Measurements from ENCODE around the gene NUDT16L1. TPM values are rescaled to one million over a fixed set of nuclear protein-coding genes. Genes with fewer than 3 reads are reported as not detected.

NUDT16L1 gene
- total and polyA plus RNA-seq, 2 of the 8 experiments (the other 6 are each of a cell fraction or from before 2014, with no cell fraction given): 34.8 to 77.3 TPM

DNA sequence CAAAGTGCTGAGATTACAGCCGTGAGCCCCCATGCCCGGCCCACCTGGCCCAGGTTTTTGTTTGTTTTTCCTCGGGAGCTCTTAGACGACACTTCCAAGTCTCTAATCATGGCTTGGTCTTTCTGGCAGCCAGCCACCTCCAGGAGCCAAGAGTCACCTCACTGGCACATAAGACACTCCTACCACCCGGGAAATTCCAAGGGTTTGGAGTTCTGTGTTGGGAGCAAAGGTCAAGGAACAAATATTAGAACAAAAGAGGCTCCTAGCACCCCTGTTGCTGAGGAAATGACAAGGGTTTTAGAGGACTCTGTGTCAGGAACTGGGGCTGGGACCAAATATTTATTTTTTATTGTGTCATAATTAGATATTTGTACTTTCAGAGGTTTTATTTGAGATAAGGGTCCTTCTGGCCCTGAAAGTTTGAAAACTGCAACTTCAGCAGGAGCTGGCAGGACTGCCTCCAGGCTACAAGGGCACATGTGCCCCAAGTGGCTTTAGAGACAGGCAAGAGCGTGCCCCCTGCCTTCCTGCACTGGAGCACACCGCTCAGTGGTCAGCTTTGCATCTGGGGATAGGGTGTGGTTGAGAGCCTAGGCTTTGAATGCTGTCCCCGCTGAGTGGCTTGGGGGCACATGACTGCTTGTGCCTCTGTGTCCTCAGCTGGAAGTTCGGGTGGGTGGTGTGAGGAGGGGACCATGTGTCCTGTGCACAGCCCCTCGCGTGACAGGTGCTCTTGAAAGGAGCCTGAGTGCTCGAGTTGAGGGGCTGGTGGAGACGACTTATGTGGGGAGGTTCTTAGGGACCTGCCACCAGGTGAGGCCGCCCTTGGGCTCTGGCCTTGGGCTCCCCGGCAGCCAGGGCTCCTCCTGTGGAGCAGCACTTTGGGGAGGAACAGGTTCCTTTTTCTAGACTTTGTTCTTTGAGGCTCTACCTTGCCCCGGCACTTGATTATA, 39.1 kb upstream of the NUDT16L1 start:
- Histone ChIP-seq H4K8ac (ENCODE audit: extremely low read depth, insufficient read depth, low read length) (no peak overlapping the region), H3K9me3 (ENCODE audit: insufficient read depth in 2 of 2, low read depth in 1 of 2, low read length in 1 of 2) (no peaks in the 10 kb centered on the region), H3K4me2 (ENCODE audit: insufficient read depth in 1 of 2, low read depth in 2 of 2, low read length in 2 of 2) (no peak overlapping the region), H3K23me2 (ENCODE audit: low read depth, low read length) (no peaks in the 10 kb centered on the region), H2BK120ac (replicated peaks; ENCODE audit: low read depth, low read length) (no peak overlapping the region), H3K23ac (ENCODE audit: insufficient read length) (no peak overlapping the region), H4K20me1 (replicated peaks in 1 of 2; ENCODE audit: control insufficient read depth in 1 of 2, insufficient read depth in 2 of 2, low read length in 2 of 2) (peaks cover 8 to 13% of the 10 kb centered on the region in 2 experiments), H3K4ac (replicated peaks; ENCODE audit: insufficient read length, low read depth, low read length) (no peak overlapping the region), H2BK5ac (ENCODE audit: low read depth, low read length) (no peak overlapping the region), H2BK12ac (ENCODE audit: low read depth, low read length) (no peak overlapping the region), H3K27me3 (replicated peaks in 1 of 4; ENCODE audit: control insufficient read depth in 3 of 4, extremely low read depth in 1 of 4, insufficient read depth in 3 of 4, low read length in 3 of 4) (no peaks in the 10 kb centered on the region), H3K9ac (replicated peaks in 1 of 4; ENCODE audit: extremely low read depth in 1 of 4, low read depth in 3 of 4, low read length in 3 of 4) (no peak overlapping the region), H2BK20ac (ENCODE audit: low read length) (no peak overlapping the region), H3K79me2 (ENCODE audit: control insufficient read depth in 1 of 2, insufficient read depth in 2 of 2, low read length in 2 of 2) (peaks cover 0 to 6% of the 10 kb centered on the region in 2 experiments; a peak in 1 of 4 replicates), H2AK5ac (ENCODE audit: low read depth, low read length) (no peak overlapping the region), H2AFZ (ENCODE audit: low read length) (no peak overlapping the region), H4K91ac (replicated peaks; ENCODE audit: insufficient read length, low read length) (no peak overlapping the region), H3K4me3 (ENCODE audit: extremely low read depth in 1 of 4, insufficient read depth in 2 of 4, low read depth in 3 of 4, low read length in 4 of 4) (no peak overlapping the region), H3K36me3 (ENCODE audit: control insufficient read depth in 2 of 4, insufficient read depth in 4 of 4, low read length in 3 of 4) (peaks cover 0 to 15% (median 10%) of the 10 kb centered on the region in 4 experiments; a peak in 7 of 8 replicates), H3K56ac (replicated peaks; ENCODE audit: insufficient read length, low read depth, low read length) (no peak overlapping the region), H2BK15ac (ENCODE audit: low read length) (no peak overlapping the region), H3K27ac (ENCODE audit: low read depth, low read length) (no peak overlapping the region), H3K18ac (ENCODE audit: extremely low read depth, low read length) (no peak overlapping the region), H3K79me1 (ENCODE audit: low read depth, low read length) (peaks cover 4% of the 10 kb centered on the region), H4K5ac (ENCODE audit: insufficient read length, low read depth, low read length) (no peak overlapping the region), H3K14ac (ENCODE audit: insufficient read length) (no peak overlapping the region), H3K4me1 (replicated peaks in 1 of 4; ENCODE audit: control insufficient read depth in 3 of 4, insufficient read depth in 4 of 4, low read length in 3 of 4) (peaks cover 0 to 2% (median 0%) of the 10 kb centered on the region in 4 experiments; a peak in 2 of 7 replicates)
- ChIA-PET CTCF (ENCODE audit: partially characterized antibody) (interaction anchor here (0.6 to 1.7 kb wide), 7 partner anchors 10 to 173 kb away, joined by 3 to 6 read pairs (median 4); partner anchors contain the start of gene MGRN1), POLR2A (ENCODE audit: partially characterized antibody) (no interaction called here)
- WGBS, 2 experiments (ENCODE audit: extremely low coverage in 1 of 2, insufficient coverage in 1 of 2, insufficient read length in 1 of 2, insufficient replicate concordance in 2 of 2, low coverage in 1 of 2, low lambda C conversion rate in 2 of 2, missing lambda C conversion rate in 1 of 2): 94% methylated on average over 16 of the region's 16 CpGs; no CpG with 5 or more reads in 1 of the 2 experiments
- no peak for DNase-seq (ENCODE audit: low read depth in 1 of 2, low spot score in 2 of 2)
- no peak for FAIRE-seq
- TF ChIP-seq BRCA1 (IDR thresholded peaks at IDR 0.05; ENCODE audit: low read depth, low read length) (no peak), GTF2F1 (IDR thresholded peaks at IDR 0.05; ENCODE audit: borderline replicate concordance, low read depth, low read length) (no peak), YY1 (IDR thresholded peaks at IDR 0.05; ENCODE audit: low read depth, low read length) (no peak), MAFK (IDR thresholded peaks at IDR 0.05; ENCODE audit: low read depth, low read length) (no peak), POLR2AphosphoS5 (IDR thresholded peaks at IDR 0.05; ENCODE audit: low read depth, low read length) (no peak), SRF (IDR thresholded peaks at IDR 0.05; ENCODE audit: low read depth, low read length) (no peak), TCF12 (IDR thresholded peaks at IDR 0.05; ENCODE audit: low read depth, low read length) (no peak), RFX5 (IDR thresholded peaks at IDR 0.05; ENCODE audit: borderline replicate concordance, low read depth, low read length) (no peak), SP2 (IDR thresholded peaks at IDR 0.05; ENCODE audit: low read length) (no peak)
- TF ChIP-seq, protein P1, sequence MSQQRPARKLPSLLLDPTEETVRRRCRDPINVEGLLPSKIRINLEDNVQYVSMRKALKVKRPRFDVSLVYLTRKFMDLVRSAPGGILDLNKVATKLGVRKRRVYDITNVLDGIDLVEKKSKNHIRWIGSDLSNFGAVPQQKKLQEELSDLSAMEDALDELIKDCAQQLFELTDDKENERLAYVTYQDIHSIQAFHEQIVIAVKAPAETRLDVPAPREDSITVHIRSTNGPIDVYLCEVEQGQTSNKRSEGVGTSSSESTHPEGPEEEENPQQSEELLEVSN (IDR thresholded peaks at IDR 0.05): no peak
- TF ChIP-seq, protein P2, sequence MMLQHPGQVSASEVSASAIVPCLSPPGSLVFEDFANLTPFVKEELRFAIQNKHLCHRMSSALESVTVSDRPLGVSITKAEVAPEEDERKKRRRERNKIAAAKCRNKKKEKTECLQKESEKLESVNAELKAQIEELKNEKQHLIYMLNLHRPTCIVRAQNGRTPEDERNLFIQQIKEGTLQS (IDR thresholded peaks at IDR 0.05; ENCODE audit: insufficient read depth, low read depth, low read length): no peak

All from H1 (cell line).